ENCODE measurements around the gene KAT14. TPM values are rescaled to one million over a fixed set of nuclear protein-coding genes. Genes with fewer than 3 reads are reported as not detected.
"Not testable (repeated sequence)": the region's sequence is repeated elsewhere in the genome, so short reads cannot be mapped to it uniquely, and the experiment has no call there.

Gene KAT14
- total RNA-seq, 1 experiment from 2014 or later: 24.1 TPM

- Mint-ChIP-seq H3K9me3 (peaks cover 14% of the 10 kb centered on the region), H3K4me1 (no peaks in the 10 kb centered on the region), H3K27ac (no peak overlapping the region), H3K4me3 (no peak overlapping the region), H3K27me3 (ENCODE audit: low read depth) (no peaks in the 10 kb centered on the region), H3K36me3 (peaks cover 5% of the 10 kb centered on the region; the same call in 1 of the 2 replicates)
- ChIA-PET CTCF (interaction anchor here (0.8 to 1.5 kb wide), 4 partner anchors 28 to 79 kb away, joined by 3 to 6 read pairs (median 4); no protein-coding TSS in a partner anchor), POLR2A (no interaction called here)
- TF ChIP-seq USF1 (CRISPR knock-in tag; IDR thresholded peaks at IDR 0.05) (no peak), ATF3 (CRISPR knock-in tag; conservative IDR thresholded peaks at IDR 0.05) (no peak), SMAD3 (CRISPR knock-in tag; IDR thresholded peaks at IDR 0.05; ENCODE audit: borderline replicate concordance) (no peak), ESRRA (CRISPR knock-in tag; IDR thresholded peaks at IDR 0.05; ENCODE audit: borderline replicate concordance) (no peak), EMX1 (CRISPR knock-in tag; IDR thresholded peaks at IDR 0.05) (no peak), E2F4 (CRISPR knock-in tag; IDR thresholded peaks at IDR 0.05; ENCODE audit: borderline replicate concordance, low read depth) (no peak), E2F1 (CRISPR knock-in tag; IDR thresholded peaks at IDR 0.05) (no peak), HMGXB4 (CRISPR knock-in tag; IDR thresholded peaks at IDR 0.05) (no peak)
- ATAC-seq (no peak), DNase-seq (ENCODE audit: low spot score) (no peak)
Measured at GRCh38 chr20:18197382-18198070, 59.9 kb downstream of the KAT14 start.

- H3K4me3 Mint-ChIP-seq: no peak overlapping the region
- ATAC-seq (no peak), DNase-seq (ENCODE audit: low spot score) (no peak)
- H3K27ac Mint-ChIP-seq: no peak overlapping the region
- no peaks in the 10 kb centered on the region for H3K27me3 Mint-ChIP-seq (ENCODE audit: low read depth)
- H3K36me3 Mint-ChIP-seq: no peaks in the 10 kb centered on the region
- TF ChIP-seq KAT7 (CRISPR knock-in tag; IDR thresholded peaks at IDR 0.05; ENCODE audit: borderline replicate concordance) (no peak), EMX1 (CRISPR knock-in tag; IDR thresholded peaks at IDR 0.05) (no peak), CDX4 (CRISPR knock-in tag; IDR thresholded peaks at IDR 0.05; ENCODE audit: borderline replicate concordance) (no peak), ZNF317 (CRISPR knock-in tag; IDR thresholded peaks at IDR 0.05; ENCODE audit: borderline replicate concordance, low read depth) (no peak), USF1 (CRISPR knock-in tag; IDR thresholded peaks at IDR 0.05) (no peak), ELF4 (CRISPR knock-in tag; IDR thresholded peaks at IDR 0.05; ENCODE audit: low read depth) (no peak), ERG (CRISPR knock-in tag; IDR thresholded peaks at IDR 0.05) (no peak), PRRX2 (CRISPR knock-in tag; IDR thresholded peaks at IDR 0.05) (no peak)
- ChIA-PET POLR2A (no interaction called here), CTCF (no interaction called here)
- peaks cover 28% of the 10 kb centered on the region for H3K9me3 Mint-ChIP-seq
- peaks cover 11% of the 10 kb centered on the region for H3K4me1 Mint-ChIP-seq
Measured at GRCh38 chr20:18202966-18203365, 65.3 kb downstream of the KAT14 start.

- H3K27me3 Mint-ChIP-seq (ENCODE audit: low read depth); H3K4me3 Mint-ChIP-seq; H3K36me3 Mint-ChIP-seq; CTCF ChIA-PET; ATAC-seq; H3K27ac Mint-ChIP-seq; DNase-seq (ENCODE audit: low spot score); POLR2A ChIA-PET: not testable (repeated sequence)
- peaks cover 28% of the 10 kb centered on the region for H3K9me3 Mint-ChIP-seq
- H3K4me1 Mint-ChIP-seq: peaks cover 11% of the 10 kb centered on the region
Measured at GRCh38 chr20:18203700-18204099, 66.0 kb downstream of the KAT14 start.
